Urothelium cell line (cell line): ENCODE measurements around the gene RAD51B.

ENCODE experiments used
- DNase-seq: peaks from one replicate; pipeline ENCODE4 v3.0.0; 2011; ENCODE audit warnings: low spot score, mixed read lengths
- FAIRE-seq: peaks from 2 replicates; lab custom pipeline; 2011; peaks lifted over from hg19 to GRCh38; lab: Jason Lieb, UNC

The RAD51B gene

GRCh38 chr14:67833403-67833802 lies 13.8 kb downstream of the RAD51B start:
- peak; percentile 81 for FAIRE-seq

GRCh38 chr14:67835596-67835995 lies 16.0 kb downstream of the RAD51B start:
- DNase-seq (no peak), FAIRE-seq (no peak)

More at GRCh38 chr14:67833403-67833802, 13.8 kb downstream of the RAD51B start:
- DNase-seq, result no peak

GRCh38 chr14:67837011-67837624 lies 17.5 kb downstream of the RAD51B start:
- peak; percentile 48 for DNase-seq

GRCh38 chr14:67846029-67846610 lies 26.5 kb downstream of the RAD51B start:
- DNase-seq, result no peak
- FAIRE-seq, result peak; percentile 74

More at GRCh38 chr14:67837011-67837624, 17.5 kb downstream of the RAD51B start:
- peak; percentile 53 for FAIRE-seq

GRCh38 chr14:67850066-67850830 lies 30.7 kb downstream of the RAD51B start:
- DNase-seq (no peak), FAIRE-seq (peak; percentile 76)

GRCh38 chr14:67851785-67852410 lies 32.3 kb downstream of the RAD51B start:
- DNase-seq (no peak), FAIRE-seq (no peak)

- FAIRE-seq, result peak; percentile 92
Measured at GRCh38 chr14:67852926-67853604, 33.5 kb downstream of the RAD51B start.

GRCh38 chr14:67853715-67854114 lies 34.1 kb downstream of the RAD51B start:
- FAIRE-seq (no peak), DNase-seq (no peak)

More at GRCh38 chr14:67852926-67853604, 33.5 kb downstream of the RAD51B start:
- no peak for DNase-seq

GRCh38 chr14:67856827-67857226 lies 37.2 kb downstream of the RAD51B start:
- FAIRE-seq, result no peak
- no peak for DNase-seq

GRCh38 chr14:67857778-67858350 lies 38.3 kb downstream of the RAD51B start:
- DNase-seq (no peak), FAIRE-seq (peak; percentile 90)

- FAIRE-seq, result peak; percentile 55
- DNase-seq, result no peak
Measured at GRCh38 chr14:67859169-67859749, 39.7 kb downstream of the RAD51B start.

GRCh38 chr14:67863223-67863622 lies 43.6 kb downstream of the RAD51B start:
- DNase-seq (no peak), FAIRE-seq (no peak)

- FAIRE-seq (peak; percentile 94), DNase-seq (no peak)
Measured at GRCh38 chr14:67875175-67876006, 55.8 kb downstream of the RAD51B start.

GRCh38 chr14:67879026-67879425 lies 59.4 kb downstream of the RAD51B start:
- FAIRE-seq, result no peak
- DNase-seq, result no peak

GRCh38 chr14:67881225-67881624 lies 61.6 kb downstream of the RAD51B start:
- DNase-seq, result no peak
- FAIRE-seq, result no peak

GRCh38 chr14:67882986-67883555 lies 63.5 kb downstream of the RAD51B start:
- no peak for FAIRE-seq
- DNase-seq, result no peak

- no peak for FAIRE-seq
Measured at GRCh38 chr14:67883717-67884116, 64.1 kb downstream of the RAD51B start.

GRCh38 chr14:67886191-67886590 lies 66.6 kb downstream of the RAD51B start:
- DNase-seq, result no peak
- FAIRE-seq, result no peak

More at GRCh38 chr14:67883717-67884116, 64.1 kb downstream of the RAD51B start:
- DNase-seq, result peak; percentile 28

- FAIRE-seq (no peak), DNase-seq (no peak)
Measured at GRCh38 chr14:67887478-67887877, 67.9 kb downstream of the RAD51B start.
